Pancreas (tissue), 10 donors: Measurements from ENCODE around the gene CSTPP1. TPM values are rescaled to one million over a fixed set of nuclear protein-coding genes. Genes with fewer than 3 reads are reported as not detected.

ENCODE experiments used
- ATAC-seq, 4 donors: fragments of 200-7000 bp; cut with Tn5 transposase; one replicate each; pipeline versions ENCODE4 v1.8.0 to v1.9.1; 2020; ENCODE audit warnings: mild to moderate bottlenecking in 4 of 4, moderate library complexity in 4 of 4
- DNase-seq, 6 donors: peaks; one replicate each; pipeline ENCODE4 v3.0.0-alpha.2; 2020
- FAIRE-seq: peaks from 2 replicates; lab custom pipeline; 2012; peaks lifted over from hg19 to GRCh38; lab: Jason Lieb, UNC
- H3K27ac ChIP-seq, 4 donors: fragments of 200-600 bp; sonication (generic); 1 replicate in 3 of 4; 2 replicates in 1 of 4; pipeline versions ENCODE4 v1.5.0 to v1.8.0; 2020
- H3K27me3 ChIP-seq, 4 donors: fragments of 200-600 bp; one replicate each; pipeline ENCODE4 v1.8.0; 2021
- H3K36me3 ChIP-seq, 3 donors: fragments of 200-600 bp; sonication (generic) in 1 of 3; one replicate each; pipeline versions ENCODE4 v1.5.0 to v1.8.0; 2020 to 2021
- H3K4me1 ChIP-seq, 3 donors: fragments of 200-600 bp; one replicate each; pipeline ENCODE4 v1.8.0; 2021
- H3K4me3 ChIP-seq, 4 donors: fragments of 200-600 bp; sonication (generic) in 2 of 4; one replicate each; pipeline versions ENCODE4 v1.5.0 to v1.8.0; 2020 to 2021
- H3K9me3 ChIP-seq, 4 donors: fragments of 200-600 bp; one replicate each; pipeline ENCODE4 v1.8.0; 2021
- WGBS, 2 donors: extraction: QIAGEN DNeasy Blood & Tissue Kit; methylation state at CpG; one replicate each; pipeline ENCODE4 v1.1.7; 2013; 5-methylcytosine and 5-hydroxymethylcytosine counted together
- intact Hi-C, 3 donors: fragments of 100-400 bp; cut with DNase I; formaldehyde crosslinking; loops; one replicate each; pipeline versions ENCODE4 v1.11.1 to v1.14.2; 2022
- polyA plus RNA-seq, 2 donors: library from polyadenylated mRNA; stranded (reverse); fragments of 200-250 nt; gene quantifications; one replicate each; pipeline ENCODE4 v1.2.3, GENCODE V29; 2013
- total RNA-seq, 6 donors: library from RNA; stranded (reverse); fragmentation: NEBNext Ultra II Directional in 4 of 6; extraction: Animal tissue kit (Norgen Biotek cat#: 25700) in 4 of 6; gene quantifications; one replicate each; pipeline versions ENCODE4 v1.2.1 to v1.2.4, GENCODE V29; 2021 to 2023
- TF ChIP-seq, protein P1 (sequence below), 4 donors: fragments of 200-600 bp; sonication (generic) in 3 of 4; IDR thresholded peaks; one replicate each; pipeline versions ENCODE4 v1.5.0 to v1.8.0; 2021; ENCODE audit warnings: antibody characterized with exemption in 4 of 4
- donor health status: healthy with polysubstance abuse.
- donor health status: DM: no; HTN: no; CAD: no; lungs with moderate emphysema.
- donor health status: DM: no; HTN: no; CAD: no.
- donor health status: control.
- donor health status: control.
- donor health status: Bipolar disorder and iron deficiency.
- donor health status: DM: yes; HTN: yes; CAD: no.
- donor health status: DM: no; HTN: no; CAD: no.
- donor health status: DM: no; HTN: no; CAD: no.
- donor health status: DM: yes; HTN: yes; CAD: no.

The CSTPP1 gene
- total and polyA plus RNA-seq, 8 donors = 9.7 to 23.6 (median 14.0) TPM

DNA sequence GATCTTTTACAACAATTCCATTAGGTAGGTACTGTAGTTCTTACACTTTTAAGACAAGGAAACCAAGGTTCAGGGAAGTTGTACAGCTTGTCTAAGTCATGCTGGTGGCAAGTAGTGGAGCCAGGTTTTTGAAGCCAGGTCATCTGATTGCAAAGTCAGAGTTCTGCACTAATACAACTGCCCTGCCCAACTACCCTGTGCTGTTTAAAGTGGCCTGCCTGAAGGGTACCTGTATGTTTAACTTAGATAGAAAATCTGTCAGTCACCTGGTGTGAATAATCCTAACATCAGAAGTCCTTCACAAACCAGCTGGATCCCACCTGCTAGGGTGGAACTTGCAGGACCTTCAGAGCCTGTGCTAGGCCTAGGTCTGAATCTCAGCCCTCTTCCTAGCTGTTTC lies 195.9 kb downstream of the CSTPP1 start:
- ATAC-seq (peak; percentile 77 to 87 (median 86)), DNase-seq (peak in 3 of 6 donors; percentile 61 to 78 (median 78)), FAIRE-seq (no peak)
- no peaks in the 10 kb centered on the region for H3K36me3 ChIP-seq
- peak overlapping the region in 3 of 4 donors; percentile 1 to 62 (median 50) for H3K27ac ChIP-seq
- H3K27me3 ChIP-seq = no peaks in the 10 kb centered on the region
- peaks cover 38 to 57% (median 43%) of the 10 kb centered on the region in 3 donors for H3K4me1 ChIP-seq
- no peaks in the 10 kb centered on the region for H3K9me3 ChIP-seq
- H3K4me3 ChIP-seq = no peak overlapping the region
- TF ChIP-seq, protein P1, sequence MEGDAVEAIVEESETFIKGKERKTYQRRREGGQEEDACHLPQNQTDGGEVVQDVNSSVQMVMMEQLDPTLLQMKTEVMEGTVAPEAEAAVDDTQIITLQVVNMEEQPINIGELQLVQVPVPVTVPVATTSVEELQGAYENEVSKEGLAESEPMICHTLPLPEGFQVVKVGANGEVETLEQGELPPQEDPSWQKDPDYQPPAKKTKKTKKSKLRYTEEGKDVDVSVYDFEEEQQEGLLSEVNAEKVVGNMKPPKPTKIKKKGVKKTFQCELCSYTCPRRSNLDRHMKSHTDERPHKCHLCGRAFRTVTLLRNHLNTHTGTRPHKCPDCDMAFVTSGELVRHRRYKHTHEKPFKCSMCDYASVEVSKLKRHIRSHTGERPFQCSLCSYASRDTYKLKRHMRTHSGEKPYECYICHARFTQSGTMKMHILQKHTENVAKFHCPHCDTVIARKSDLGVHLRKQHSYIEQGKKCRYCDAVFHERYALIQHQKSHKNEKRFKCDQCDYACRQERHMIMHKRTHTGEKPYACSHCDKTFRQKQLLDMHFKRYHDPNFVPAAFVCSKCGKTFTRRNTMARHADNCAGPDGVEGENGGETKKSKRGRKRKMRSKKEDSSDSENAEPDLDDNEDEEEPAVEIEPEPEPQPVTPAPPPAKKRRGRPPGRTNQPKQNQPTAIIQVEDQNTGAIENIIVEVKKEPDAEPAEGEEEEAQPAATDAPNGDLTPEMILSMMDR (IDR thresholded peaks at IDR 0.05) = no peak
- intact Hi-C loops = no loop called here

DNA sequence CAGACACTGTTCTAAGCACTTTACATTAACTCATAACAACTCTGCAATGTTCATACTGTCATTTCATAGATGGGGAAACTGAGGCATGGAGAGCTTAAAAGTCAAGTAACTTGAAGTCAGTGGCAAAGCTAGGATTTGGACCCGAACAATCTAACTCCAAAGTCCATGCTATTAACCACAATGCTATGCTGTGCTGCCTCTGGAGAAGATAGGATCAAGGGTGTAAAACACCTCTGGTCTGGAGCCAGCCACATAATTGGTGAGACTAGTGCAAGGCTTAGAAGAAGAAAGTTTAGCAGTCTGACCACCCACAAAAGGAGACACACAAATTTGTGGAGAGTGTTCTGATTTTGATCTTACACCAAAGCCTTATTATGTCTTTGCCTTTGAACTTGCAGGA lies 196.4 kb downstream of the CSTPP1 start:
- no peaks in the 10 kb centered on the region for H3K36me3 ChIP-seq
- WGBS, 2 donors = 44 to 54% methylated on average over 1 of the region's 1 CpG
- H3K4me3 ChIP-seq = no peak overlapping the region
- ATAC-seq = peak in 1 of 4 donors; percentile 27
- intact Hi-C loops = no loop called here
- peak overlapping the region; percentile 1 to 50 (median 30) for H3K27ac ChIP-seq
- H3K27me3 ChIP-seq = no peaks in the 10 kb centered on the region
- peaks cover 38 to 52% (median 39%) of the 10 kb centered on the region in 3 donors for H3K4me1 ChIP-seq
- no peaks in the 10 kb centered on the region for H3K9me3 ChIP-seq
- FAIRE-seq = no peak
- no peak for DNase-seq
- TF ChIP-seq, protein P1 (IDR thresholded peaks at IDR 0.05) = no peak

DNA sequence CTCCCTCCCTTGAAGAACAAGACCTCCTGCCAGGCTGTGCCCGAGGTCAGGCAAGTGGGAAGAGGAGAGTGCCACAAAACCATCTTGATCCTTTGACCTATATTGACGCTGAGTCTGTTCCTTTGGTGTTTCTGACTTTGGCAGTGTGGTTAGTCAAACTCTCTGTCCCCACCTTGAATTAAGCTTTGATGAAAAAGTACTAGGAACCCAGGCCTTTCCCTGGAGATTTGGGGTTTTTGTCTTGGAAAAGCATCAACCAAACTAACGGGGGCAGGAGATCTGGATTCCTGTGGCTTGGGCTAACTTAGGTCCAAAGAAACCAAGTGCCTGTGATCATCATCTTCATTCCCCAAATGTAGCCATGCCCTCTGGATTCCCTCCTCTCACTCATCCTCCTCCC lies 199.8 kb downstream of the CSTPP1 start:
- intact Hi-C loops = no loop called here
- peaks cover 19 to 24% (median 21%) of the 10 kb centered on the region in 3 donors for H3K4me1 ChIP-seq
- no peak for FAIRE-seq
- no peak overlapping the region for H3K27ac ChIP-seq
- no peak for ATAC-seq
- no peak for DNase-seq
- H3K36me3 ChIP-seq = no peaks in the 10 kb centered on the region
- H3K9me3 ChIP-seq = no peaks in the 10 kb centered on the region
- H3K4me3 ChIP-seq = no peak overlapping the region
- TF ChIP-seq, protein P1 (IDR thresholded peaks at IDR 0.05) = no peak
- WGBS, 2 donors = 87 to 88% methylated on average over 3 of the region's 3 CpGs
- no peaks in the 10 kb centered on the region for H3K27me3 ChIP-seq

DNA sequence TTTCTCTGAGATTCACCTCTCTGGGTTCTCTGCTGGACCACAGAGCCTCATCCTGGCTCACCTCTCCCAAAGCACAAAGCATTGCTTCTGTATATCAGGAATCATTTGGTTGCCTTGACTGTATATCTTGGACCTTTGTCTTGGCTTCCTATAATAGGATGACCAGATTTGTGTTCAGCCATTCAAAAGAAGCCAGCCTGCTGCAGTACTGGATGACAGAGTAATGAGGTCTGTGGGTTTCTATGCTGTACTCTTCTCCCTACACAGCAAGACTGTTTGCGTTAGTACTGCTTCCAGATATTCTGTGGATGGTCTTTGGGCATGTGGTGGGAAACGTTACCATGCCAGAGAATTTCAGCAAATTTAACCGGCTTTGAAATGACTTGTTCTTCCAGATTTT lies 200.4 kb downstream of the CSTPP1 start:
- FAIRE-seq = no peak
- intact Hi-C loops = no loop called here
- Histone ChIP-seq H3K36me3 (no peaks in the 10 kb centered on the region), H3K4me3 (no peak overlapping the region), H3K4me1 (peaks cover 14 to 18% (median 15%) of the 10 kb centered on the region in 3 donors), H3K27ac (no peak overlapping the region), H3K27me3 (no peaks in the 10 kb centered on the region), H3K9me3 (no peaks in the 10 kb centered on the region)
- TF ChIP-seq, protein P1 (IDR thresholded peaks at IDR 0.05) = no peak
- ATAC-seq = no peak
- 83 to 85% methylated on average over 3 of the region's 3 CpGs for WGBS, 2 donors
- DNase-seq = no peak

DNA sequence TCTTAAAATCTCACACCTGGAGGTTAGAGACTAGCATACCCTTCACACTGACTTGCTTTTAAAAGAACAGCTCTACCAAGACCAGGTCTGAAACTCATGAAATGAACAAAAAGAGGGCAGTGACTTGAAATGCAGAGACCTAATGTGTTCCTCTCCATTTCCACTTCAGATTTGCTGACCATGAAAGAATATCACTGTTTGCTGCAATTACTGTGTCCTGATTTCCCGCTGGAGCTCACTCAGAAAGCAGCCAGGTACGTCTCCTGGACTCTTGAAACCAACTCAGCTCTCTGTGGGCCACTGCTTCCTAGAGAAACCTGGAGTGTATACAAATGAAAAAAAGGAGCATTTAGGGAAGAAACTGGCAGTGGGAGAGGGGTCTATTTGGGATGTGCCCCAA lies 200.9 kb downstream of the CSTPP1 start:
- TF ChIP-seq, protein P1 (IDR thresholded peaks at IDR 0.05) = no peak
- intact Hi-C loops = no loop called here
- ATAC-seq (no peak), DNase-seq (no peak), FAIRE-seq (no peak)
- no peaks in the 10 kb centered on the region for H3K27me3 ChIP-seq
- WGBS, 2 donors = 94 to 96% methylated on average over 2 of the region's 2 CpGs
- H3K4me3 ChIP-seq = no peak overlapping the region
- no peak overlapping the region for H3K27ac ChIP-seq
- H3K4me1 ChIP-seq = peaks cover 10 to 13% (median 11%) of the 10 kb centered on the region in 3 donors
- no peaks in the 10 kb centered on the region for H3K36me3 ChIP-seq
- H3K9me3 ChIP-seq = no peaks in the 10 kb centered on the region
